Uterus (tissue), 4 donors: Measurements from ENCODE around the gene RNASEH1. TPM values are rescaled to one million over a fixed set of nuclear protein-coding genes. Genes with fewer than 3 reads are reported as not detected.

Source experiments
- DNase-seq, 2 donors: peaks; one replicate each; pipeline ENCODE4 v3.0.0-alpha.2; 2019 to 2020
- H3K27ac ChIP-seq, 2 donors: fragments of 200-600 bp; sonication (generic); 1 replicate in 1 of 2; 2 replicates in 1 of 2; pipeline ENCODE4 v1.5.1; 2016 to 2018
- H3K27me3 ChIP-seq, 2 donors: fragments of 200-600 bp; sonication (generic); one replicate each; pipeline ENCODE4 v1.5.1; 2018 to 2019; ENCODE audit warnings: control low read depth in 1 of 2
- H3K36me3 ChIP-seq, 2 donors: fragments of 200-600 bp; sonication (generic); one replicate each; pipeline ENCODE4 v1.5.1; 2019; ENCODE audit warnings: control low read depth in 1 of 2
- H3K4me1 ChIP-seq, 2 donors: fragments of 200-600 bp; sonication (generic); one replicate each; pipeline ENCODE4 v1.5.1; 2018 to 2019; ENCODE audit warnings: control low read depth in 1 of 2
- H3K4me3 ChIP-seq, 2 donors: fragments of 200-600 bp; sonication (generic); 1 replicate in 1 of 2; 2 replicates in 1 of 2; pipeline ENCODE4 v1.5.1; 2018 to 2019; ENCODE audit warnings: mild to moderate bottlenecking in 1 of 2
- H3K9me3 ChIP-seq, 2 donors: fragments of 200-600 bp; sonication (generic); one replicate each; pipeline ENCODE4 v1.5.1; 2019; ENCODE audit warnings: control low read depth in 1 of 2
- CTCF ChIP-seq, 4 experiments: fragments of 200-600 bp in 2 of 4; fragments of 450-650 bp in 2 of 4; sonication (generic) in 2 of 4; IDR thresholded peaks; one replicate each; pipeline ENCODE4 v1.5.1; 2016 to 2019; ENCODE audit warnings: antibody characterized with exemption in 4 of 4, mild to moderate bottlenecking in 2 of 4, moderate library complexity in 1 of 4
- POLR2A ChIP-seq, 2 donors: fragments of 450-650 bp; IDR thresholded peaks; one replicate each; pipeline ENCODE4 v1.6.1; 2016; ENCODE audit warnings: antibody characterized with exemption in 2 of 2, mild to moderate bottlenecking in 1 of 2, moderate library complexity in 1 of 2
- intact Hi-C: fragments of 100-400 bp; cut with DNase I; formaldehyde crosslinking; loops from one replicate; pipeline ENCODE4 v1.15.1; 2023; ENCODE audit warnings: low total_unique reads
- total RNA-seq, 4 donors: library from RNA; depleted of rRNA in 3 of 4; stranded (reverse); fragments of >200 nt in 3 of 4; gene quantifications; one replicate each; pipeline versions ENCODE4 v1.1.0 to v1.2.4, GENCODE V29; 2014 to 2023
- donor health status: DM: yes; HTN: yes; CAD: no.

Gene RNASEH1
- total RNA-seq, 4 donors from 2014 or later = 4.1 to 28.6 (median 15.2) TPM

DNA sequence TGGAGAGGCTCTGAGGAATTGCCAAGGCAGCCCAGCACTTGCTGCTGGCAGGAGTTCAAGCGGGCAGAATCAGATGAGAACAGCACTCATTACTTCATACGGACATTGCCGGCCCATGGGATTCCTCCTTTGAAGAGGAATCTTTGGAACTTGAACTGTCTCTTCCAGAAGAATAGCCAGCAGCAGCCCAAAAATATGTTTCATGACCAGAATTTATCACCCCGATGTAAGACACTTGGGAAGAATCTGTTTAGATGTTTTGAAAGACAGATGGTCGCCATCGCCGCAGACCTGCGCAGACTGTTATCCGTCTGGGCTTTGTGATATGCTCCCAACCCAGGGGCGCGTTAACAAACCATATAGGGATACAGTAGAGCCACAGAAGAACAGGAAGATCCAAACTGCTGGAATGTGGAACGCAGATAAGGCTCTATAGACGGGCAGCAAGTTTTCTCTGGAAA is 35.1 kb downstream of the RNASEH1 start:
- Histone ChIP-seq H3K27ac (peak overlapping the region; percentile 76 to 77), H3K4me1 (peaks cover 4 to 6% of the 10 kb centered on the region in 2 donors), H3K27me3 (no peaks in the 10 kb centered on the region), H3K36me3 (no peaks in the 10 kb centered on the region), H3K4me3 (no peak overlapping the region), H3K9me3 (no peaks in the 10 kb centered on the region)
- peak; percentile 55 to 74 for DNase-seq
- no peak for TF ChIP-seq POLR2A (IDR thresholded peaks at IDR 0.05)
- no peak for TF ChIP-seq CTCF (IDR thresholded peaks at IDR 0.05)
- intact Hi-C loops = no loop called here

DNA sequence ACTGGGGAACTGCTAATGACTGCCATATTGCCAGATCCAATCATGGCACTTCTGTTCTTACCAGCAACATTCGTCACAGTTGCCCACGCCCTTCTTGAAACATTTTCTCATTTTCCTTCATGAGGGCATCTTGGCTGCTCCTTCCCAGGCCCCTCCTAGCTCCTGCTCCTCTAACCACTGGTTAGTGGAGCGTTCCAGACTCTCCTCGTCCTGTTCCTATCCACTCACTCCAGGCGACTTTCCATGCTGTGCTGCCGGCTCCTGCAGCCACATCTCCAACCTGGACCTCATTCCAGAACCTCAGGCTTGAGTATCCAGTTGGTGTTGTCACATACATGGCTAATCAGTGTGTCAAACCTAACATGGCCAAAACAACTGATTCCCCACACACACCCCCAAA is 37.5 kb downstream of the RNASEH1 start:
- no peak overlapping the region for H3K27ac ChIP-seq
- peaks cover 4 to 6% of the 10 kb centered on the region in 2 donors for H3K4me1 ChIP-seq
- H3K36me3 ChIP-seq = no peaks in the 10 kb centered on the region
- no peak for DNase-seq
- TF ChIP-seq CTCF (IDR thresholded peaks at IDR 0.05) = no peak
- TF ChIP-seq POLR2A (IDR thresholded peaks at IDR 0.05) = no peak
- H3K27me3 ChIP-seq = no peaks in the 10 kb centered on the region
- H3K4me3 ChIP-seq = no peak overlapping the region
- H3K9me3 ChIP-seq = no peaks in the 10 kb centered on the region
- intact Hi-C loops = no loop called here

DNA sequence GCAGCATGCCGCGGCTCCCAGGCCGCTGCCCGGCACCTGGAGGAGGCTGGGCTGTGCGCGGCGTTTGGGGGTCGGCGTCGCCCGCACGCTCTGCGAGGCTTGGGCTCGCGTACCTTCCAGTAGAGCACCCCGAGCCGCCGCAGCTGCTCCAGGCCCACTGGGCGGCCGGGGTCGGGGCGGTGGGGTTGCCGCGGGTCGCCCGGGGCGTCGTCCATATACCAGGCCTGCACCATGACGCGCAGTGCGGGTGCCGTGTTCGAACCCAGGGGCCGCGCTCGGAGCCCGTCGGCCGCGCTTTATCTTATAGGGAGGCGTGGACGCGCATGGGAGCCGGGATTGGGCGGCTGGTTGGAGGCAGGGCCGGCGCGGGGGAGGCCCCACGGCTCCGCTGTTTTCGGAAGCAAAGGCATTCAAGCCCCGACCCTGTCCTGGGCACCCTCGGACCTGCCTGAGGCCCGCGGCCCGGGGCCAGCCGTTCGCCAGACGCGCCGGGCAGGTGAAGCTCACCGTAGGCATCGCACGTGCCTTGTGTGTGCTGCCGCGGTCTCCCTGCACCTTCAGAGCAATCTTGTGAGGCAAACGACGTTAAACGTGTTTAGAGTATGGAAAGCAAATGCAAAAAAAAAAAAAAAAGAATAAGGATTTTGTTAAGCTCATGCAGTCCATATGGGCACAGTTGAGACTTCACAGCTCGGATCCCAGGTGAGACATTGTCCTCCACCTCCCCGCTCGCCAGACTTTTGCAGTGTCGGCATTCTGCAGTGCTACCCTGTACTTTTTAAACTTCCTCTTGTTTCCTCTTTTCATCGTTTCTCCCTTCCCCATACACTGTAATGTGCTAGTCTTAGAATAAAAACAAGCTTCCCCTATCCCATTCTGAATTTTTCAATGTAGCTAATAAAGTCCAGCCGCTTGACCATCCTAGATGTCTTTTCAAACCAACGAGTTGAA is 38.6 kb downstream of the RNASEH1 start, which contains the start of gene ADI1:
ADI1 (minus strand) TSS at position 277 of the 951 bp plus-strand sequence; CDS start at position 233, 44 bp downstream.
- intact Hi-C loops = no loop called here
- H3K36me3 ChIP-seq = no peaks in the 10 kb centered on the region
- peak within 1 kb of the TSS; percentile 95 for H3K4me3 ChIP-seq
- peaks cover 4 to 6% of the 10 kb centered on the region in 2 donors for H3K4me1 ChIP-seq
- DNase-seq = peak; percentile 80 to 83
- no peak for TF ChIP-seq CTCF (IDR thresholded peaks at IDR 0.05)
- peak; percentile 44 to 80 for TF ChIP-seq POLR2A (IDR thresholded peaks at IDR 0.05)
- no peaks in the 10 kb centered on the region for H3K9me3 ChIP-seq
- H3K27ac ChIP-seq = peak within 1 kb of the TSS; percentile 98 to 100
- H3K27me3 ChIP-seq = no peaks in the 10 kb centered on the region

GRCh38 chr2:3518496-3519254 is 39.5 kb downstream of the RNASEH1 start:
- intact Hi-C loops = no loop called here
- no peaks in the 10 kb centered on the region for H3K27me3 ChIP-seq
- H3K27ac ChIP-seq = peak overlapping the region; percentile 98 to 100
- DNase-seq = peak; percentile 98 to 99
- no peaks in the 10 kb centered on the region for H3K36me3 ChIP-seq
- peak in 1 of 2 donors; percentile 5 for TF ChIP-seq POLR2A (IDR thresholded peaks at IDR 0.05)
- peak in 1 of 4 experiments; percentile 6 for TF ChIP-seq CTCF (IDR thresholded peaks at IDR 0.05)
- H3K9me3 ChIP-seq = no peaks in the 10 kb centered on the region
- H3K4me3 ChIP-seq = peak overlapping the region; percentile 95
- peaks cover 0 to 4% of the 10 kb centered on the region in 2 donors for H3K4me1 ChIP-seq
